Coronary artery (tissue), 2 donors: ENCODE data around the gene PCDHGB1.
"Not testable (repeated sequence)": the region's sequence is repeated elsewhere in the genome, so short reads cannot be mapped to it uniquely, and the experiment has no call there.

Experiments used
- DNase-seq: peaks from one replicate; pipeline ENCODE4 v3.0.0-alpha.2; 2017; ENCODE audit warnings: low spot score
- H3K27ac ChIP-seq, 2 donors: fragments of 200-600 bp; sonication (generic); one replicate each; pipeline ENCODE4 v1.5.1; 2016 to 2019
- H3K4me3 ChIP-seq: fragments of 200-600 bp; sonication (generic); 2 replicates; pipeline ENCODE4 v1.5.1; 2016; ENCODE audit warnings: mild to moderate bottlenecking, moderate library complexity
- TF ChIP-seq, protein P1 (sequence below): fragments of 200-600 bp; sonication (generic); IDR thresholded peaks from one replicate; pipeline ENCODE4 v1.5.1; 2019; ENCODE audit warnings: antibody characterized with exemption

The PCDHGB1 gene

DNA sequence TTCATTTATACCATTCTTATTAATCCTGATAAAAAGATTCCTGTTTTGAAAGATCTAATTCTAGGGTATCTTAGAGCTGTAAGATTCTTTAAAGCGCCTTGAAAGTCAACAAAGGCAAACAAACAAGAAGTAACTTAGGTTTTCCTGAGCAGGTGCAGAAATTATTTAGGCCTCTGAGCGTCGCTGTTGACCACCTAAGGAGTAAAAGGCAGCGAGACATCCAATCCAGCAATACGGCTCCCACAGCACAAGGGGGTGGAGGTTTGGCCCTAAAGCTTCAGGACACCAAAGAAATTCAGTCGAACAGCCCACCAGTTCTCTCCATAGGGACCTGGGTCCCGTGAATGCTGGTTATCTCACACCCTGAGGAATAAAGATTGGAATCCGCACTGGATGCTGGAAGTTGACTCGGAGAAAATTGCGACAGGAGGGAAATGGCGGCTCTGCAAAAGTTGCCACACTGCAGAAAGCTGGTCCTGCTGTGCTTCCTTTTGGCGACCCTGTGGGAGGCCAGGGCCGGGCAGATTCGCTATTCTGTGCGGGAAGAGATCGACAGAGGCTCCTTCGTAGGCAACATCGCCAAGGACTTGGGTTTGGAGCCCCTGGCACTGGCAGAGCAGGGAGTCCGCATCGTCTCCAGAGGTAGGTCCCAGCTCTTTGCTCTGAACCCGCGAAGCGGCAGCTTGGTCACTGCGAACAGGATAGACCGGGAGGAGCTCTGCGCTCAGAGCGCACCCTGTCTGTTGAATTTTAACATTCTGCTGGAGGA lies 11.2 kb upstream of the PCDHGB1 start, which contains the start of gene PCDHGA2:
Gene PCDHGA2 (plus strand): TSS at position 223 of the 769 bp plus-strand sequence.
- DNase-seq: no peak
- TF ChIP-seq, protein P1, sequence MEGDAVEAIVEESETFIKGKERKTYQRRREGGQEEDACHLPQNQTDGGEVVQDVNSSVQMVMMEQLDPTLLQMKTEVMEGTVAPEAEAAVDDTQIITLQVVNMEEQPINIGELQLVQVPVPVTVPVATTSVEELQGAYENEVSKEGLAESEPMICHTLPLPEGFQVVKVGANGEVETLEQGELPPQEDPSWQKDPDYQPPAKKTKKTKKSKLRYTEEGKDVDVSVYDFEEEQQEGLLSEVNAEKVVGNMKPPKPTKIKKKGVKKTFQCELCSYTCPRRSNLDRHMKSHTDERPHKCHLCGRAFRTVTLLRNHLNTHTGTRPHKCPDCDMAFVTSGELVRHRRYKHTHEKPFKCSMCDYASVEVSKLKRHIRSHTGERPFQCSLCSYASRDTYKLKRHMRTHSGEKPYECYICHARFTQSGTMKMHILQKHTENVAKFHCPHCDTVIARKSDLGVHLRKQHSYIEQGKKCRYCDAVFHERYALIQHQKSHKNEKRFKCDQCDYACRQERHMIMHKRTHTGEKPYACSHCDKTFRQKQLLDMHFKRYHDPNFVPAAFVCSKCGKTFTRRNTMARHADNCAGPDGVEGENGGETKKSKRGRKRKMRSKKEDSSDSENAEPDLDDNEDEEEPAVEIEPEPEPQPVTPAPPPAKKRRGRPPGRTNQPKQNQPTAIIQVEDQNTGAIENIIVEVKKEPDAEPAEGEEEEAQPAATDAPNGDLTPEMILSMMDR: no peak
- H3K27ac ChIP-seq: no peak within 1 kb of the TSS
- peak within 1 kb of the TSS; percentile 60 for H3K4me3 ChIP-seq

DNA sequence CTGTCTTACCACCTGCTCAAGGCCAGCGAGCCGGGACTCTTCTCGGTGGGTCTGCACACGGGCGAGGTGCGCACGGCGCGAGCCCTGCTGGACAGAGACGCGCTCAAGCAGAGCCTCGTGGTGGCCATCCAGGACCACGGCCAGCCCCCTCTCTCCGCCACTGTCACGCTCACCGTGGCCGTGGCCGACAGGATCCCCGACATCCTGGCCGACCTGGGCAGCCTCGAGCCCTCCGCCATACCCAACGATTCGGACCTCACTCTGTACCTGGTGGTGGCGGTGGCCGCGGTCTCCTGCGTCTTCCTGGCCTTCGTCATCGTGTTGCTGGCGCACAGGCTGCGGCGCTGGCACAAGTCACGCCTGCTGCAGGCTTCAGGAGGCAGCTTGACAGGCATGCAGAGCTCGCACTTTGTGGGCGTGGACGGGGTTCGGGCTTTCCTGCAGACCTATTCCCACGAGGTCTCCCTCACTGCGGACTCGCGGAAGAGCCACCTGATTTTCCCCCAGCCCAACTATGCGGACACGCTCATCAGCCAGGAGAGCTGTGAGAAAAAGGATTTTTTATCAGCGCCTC lies 9.0 kb upstream of the PCDHGB1 start:
- not testable (repeated sequence) for H3K27ac ChIP-seq, DNase-seq
- peak overlapping the region; percentile 15 for H3K4me3 ChIP-seq

DNA sequence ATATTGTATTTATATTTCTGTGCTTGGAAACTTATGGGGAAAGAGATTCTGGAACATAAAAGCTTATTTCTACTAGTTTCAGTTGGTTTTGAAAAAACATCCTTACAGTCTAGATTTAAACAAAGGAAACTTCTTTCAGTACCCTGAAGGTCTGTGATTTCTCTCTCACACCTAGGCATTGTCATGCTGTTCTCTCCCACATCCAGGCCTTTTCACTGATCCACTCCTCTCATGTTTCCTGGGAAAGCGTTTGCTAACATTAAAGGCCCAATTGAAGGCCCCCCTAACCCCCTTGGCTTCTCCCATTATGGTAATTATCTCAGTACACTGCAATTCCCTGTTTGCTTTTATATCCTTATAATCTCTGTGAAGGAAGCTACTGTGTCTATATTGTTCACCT lies 7.1 kb upstream of the PCDHGB1 start:
- no peak overlapping the region for H3K27ac ChIP-seq
- TF ChIP-seq, protein P1: no peak
- no peak overlapping the region for H3K4me3 ChIP-seq
- no peak for DNase-seq

DNA sequence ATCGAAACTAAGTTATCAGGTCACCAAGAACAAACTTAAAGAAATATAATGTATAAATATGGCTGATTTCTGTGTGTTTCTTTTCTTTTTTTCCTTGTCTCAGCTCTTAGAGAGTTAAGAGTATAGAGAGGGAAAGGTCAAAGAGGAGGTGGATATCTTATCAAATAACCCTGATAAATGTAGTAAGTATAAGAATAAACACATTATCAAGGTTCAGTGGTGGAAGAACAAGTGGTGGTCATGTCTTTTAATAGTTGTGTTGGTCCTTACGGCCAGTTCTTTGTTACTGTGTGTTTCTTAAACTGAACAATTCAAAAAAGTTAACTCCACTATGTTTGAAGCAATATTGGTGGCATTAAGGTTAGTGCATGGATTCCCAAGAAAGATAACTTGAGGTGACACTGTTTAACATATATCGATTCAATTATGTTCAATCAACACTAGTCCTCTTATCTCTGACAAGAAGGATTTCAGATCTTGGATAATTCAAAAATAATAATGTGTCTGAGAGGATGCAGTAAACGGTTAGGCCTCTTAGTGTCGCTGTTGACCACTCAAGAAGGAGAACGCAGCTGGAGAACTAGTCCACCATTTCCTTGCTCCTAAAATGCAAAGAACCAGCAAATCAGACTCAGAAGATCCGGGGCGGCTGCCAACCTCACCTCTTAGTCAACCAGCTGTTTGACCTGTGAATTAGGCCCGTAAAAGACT lies 6.5 kb upstream of the PCDHGB1 start, which contains the start of gene PCDHGA3:
Gene PCDHGA3 (plus strand): TSS at position 588 of the 711 bp plus-strand sequence. CDS start 205 bp downstream, outside the sequence.
- peak within 1 kb of the TSS; percentile 21 for H3K4me3 ChIP-seq
- TF ChIP-seq, protein P1: no peak
- H3K27ac ChIP-seq: no peak within 1 kb of the TSS
- no peak for DNase-seq

DNA sequence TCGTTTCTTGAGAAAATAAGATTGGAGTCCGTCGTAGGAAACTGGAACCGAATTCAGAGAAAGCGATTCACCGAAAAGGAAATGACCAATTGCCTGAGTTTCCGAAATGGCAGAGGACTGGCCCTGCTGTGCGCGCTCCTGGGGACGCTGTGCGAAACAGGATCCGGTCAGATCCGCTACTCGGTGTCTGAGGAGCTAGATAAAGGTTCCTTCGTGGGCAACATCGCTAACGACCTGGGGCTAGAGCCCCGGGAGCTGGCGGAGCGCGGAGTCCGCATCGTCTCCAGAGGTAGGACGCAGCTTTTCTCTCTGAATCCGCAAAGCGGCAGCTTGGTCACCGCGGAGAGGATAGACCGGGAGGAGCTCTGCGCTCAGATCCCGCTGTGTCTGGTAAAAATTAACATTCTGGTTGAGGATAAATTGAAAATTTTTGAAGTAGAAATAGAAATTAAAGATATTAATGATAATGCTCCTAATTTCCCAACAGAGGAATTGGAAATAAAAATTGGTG lies 5.9 kb upstream of the PCDHGB1 start:
- Histone ChIP-seq H3K4me3 (peak overlapping the region; percentile 21), H3K27ac (no peak overlapping the region)
- DNase-seq: no peak
- TF ChIP-seq, protein P1: no peak

DNA sequence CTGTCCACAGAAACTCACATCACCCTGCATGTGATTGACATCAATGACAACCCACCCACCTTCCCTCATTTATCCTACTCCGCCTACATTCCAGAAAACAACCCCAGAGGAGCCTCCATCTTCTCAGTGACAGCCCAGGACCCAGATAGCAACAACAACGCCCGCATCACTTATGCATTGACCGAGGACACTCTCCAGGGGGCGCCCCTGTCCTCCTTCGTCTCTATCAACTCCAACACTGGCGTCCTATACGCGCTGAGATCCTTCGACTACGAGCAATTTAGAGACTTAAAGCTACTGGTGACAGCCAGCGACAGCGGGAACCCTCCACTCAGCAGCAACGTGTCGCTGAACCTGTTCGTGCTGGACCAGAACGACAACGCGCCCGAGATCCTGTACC lies 4.6 kb upstream of the PCDHGB1 start:
- H3K27ac ChIP-seq: no peak overlapping the region
- peak overlapping the region; percentile 19 for H3K4me3 ChIP-seq
- no peak for DNase-seq
- TF ChIP-seq, protein P1: no peak

DNA sequence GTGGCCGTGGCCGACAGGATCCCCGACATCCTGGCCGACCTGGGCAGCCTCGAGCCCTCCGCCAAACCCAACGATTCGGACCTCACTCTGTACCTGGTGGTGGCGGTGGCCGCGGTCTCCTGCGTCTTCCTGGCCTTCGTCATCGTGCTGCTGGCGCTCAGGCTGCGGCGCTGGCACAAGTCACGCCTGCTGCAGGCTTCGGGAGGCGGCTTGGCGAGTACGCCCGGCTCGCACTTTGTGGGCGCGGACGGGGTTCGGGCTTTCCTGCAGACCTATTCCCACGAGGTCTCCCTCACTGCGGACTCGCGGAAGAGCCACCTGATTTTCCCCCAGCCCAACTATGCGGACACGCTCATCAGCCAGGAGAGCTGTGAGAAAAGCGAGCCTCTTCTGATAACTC lies 3.9 kb upstream of the PCDHGB1 start:
- DNase-seq, H3K27ac ChIP-seq: not testable (repeated sequence)
- peak overlapping the region; percentile 17 for H3K4me3 ChIP-seq
